GM12878 (cell line): ENCODE measurements around the gene DISP2. TPM values are rescaled to one million over a fixed set of nuclear protein-coding genes. Genes with fewer than 3 reads are reported as not detected.

Experiments
- ATAC-seq: fragments of 200-7000 bp; cut with Tn5 transposase; 3 replicates; pipeline ENCODE4 v1.9.1; 2020; ENCODE audit warnings: mild to moderate bottlenecking, moderate library complexity
- BruUV-seq: library from RNA; stranded (reverse); fragments of 400-500 nt; replicated peaks from 2 replicates; lab custom pipeline; 2021; lab: Mats Ljungman, UMichigan
- CTCF ChIA-PET: fragments of 300-600 bp; sonication (Branson Sonifier 250); formaldehyde crosslinking; extraction: SDS; loops from one replicate; lab custom pipeline; 2021; ENCODE audit warnings: inconsistent platforms; lab: Yijun Ruan, JAX
- POLR2A ChIA-PET: fragments of 350-600 bp; formaldehyde crosslinking; extraction: SDS; loops from one replicate; lab custom pipeline; 2021; ENCODE audit warnings: inconsistent platforms; lab: Charles Lee
- RAD21 ChIA-PET: fragments of 300-600 bp; sonication (Branson Sonifier 250); formaldehyde crosslinking; loops from one replicate; lab custom pipeline; 2023; ENCODE audit warnings: antibody characterized with exemption; ENCODE audit not compliant: unreplicated experiment; lab: Charles Lee
- SMC1A ChIA-PET: fragments of 300-600 bp; sonication (Branson Sonifier 250); formaldehyde crosslinking; loops from one replicate; lab custom pipeline; 2023; ENCODE audit not compliant: unreplicated experiment, uncharacterized antibody; lab: Charles Lee
- DNase-seq: peaks from one replicate; pipeline ENCODE4 v3.0.0-alpha.2; 2011; ENCODE audit warnings: low read depth, low spot score
- FAIRE-seq: peaks from 3 replicates; lab custom pipeline; 2011; peaks lifted over from hg19 to GRCh38; lab: Jason Lieb, UNC
- H2AFZ ChIP-seq: 2 replicates; pipeline ENCODE4 v1.6.0; 2011; ENCODE audit warnings: low read depth, low read length, control low read depth; ENCODE audit not compliant: control insufficient read depth
- H3K27ac ChIP-seq: 2 replicates; pipeline ENCODE4 v1.5.1; 2011; ENCODE audit warnings: control low read depth; ENCODE audit not compliant: control insufficient read depth, insufficient read depth
- H3K27me3 ChIP-seq, 2 experiments: replicated peaks in 1 of 2; 2 replicates each; pipeline versions ENCODE4 v1.6.0 to v1.6.1; 2011; ENCODE audit warnings: low read length in 1 of 2; ENCODE audit not compliant: control insufficient read depth in 2 of 2, insufficient read depth in 2 of 2
- H3K36me3 ChIP-seq, 2 experiments: 2 replicates each; pipeline ENCODE4 v1.5.1; 2011; ENCODE audit warnings: low read length in 1 of 2; ENCODE audit not compliant: control insufficient read depth in 2 of 2, insufficient read depth in 2 of 2
- H3K4me1 ChIP-seq: 2 replicates; pipeline ENCODE4 v1.6.1; 2011; ENCODE audit warnings: mild to moderate bottlenecking, low read length, moderate library complexity, mixed read lengths; ENCODE audit not compliant: control insufficient read depth, insufficient read depth
- H3K4me2 ChIP-seq: 2 replicates; pipeline ENCODE4 v1.6.0; 2011; ENCODE audit warnings: control low read depth; ENCODE audit not compliant: control insufficient read depth, insufficient read depth
- H3K4me3 ChIP-seq: fragments of 200-600 bp; sonication (generic); 2 replicates; pipeline ENCODE4 v1.5.1; 2016
- H3K79me2 ChIP-seq: 2 replicates; pipeline ENCODE4 v1.6.0; 2011; ENCODE audit warnings: low read length; ENCODE audit not compliant: control insufficient read depth, insufficient read depth
- H3K9ac ChIP-seq: 2 replicates; pipeline ENCODE4 v1.8.0; 2011; ENCODE audit warnings: low read length, control low read depth, mixed read lengths; ENCODE audit not compliant: control insufficient read depth, insufficient read depth
- H3K9me3 ChIP-seq: replicated peaks from 3 replicates; pipeline ENCODE4 v1.5.1; 2011; ENCODE audit warnings: mild to moderate bottlenecking, low read length; ENCODE audit not compliant: control insufficient read depth, insufficient read depth
- H4K20me1 ChIP-seq: 2 replicates; pipeline ENCODE4 v1.6.0; 2011; ENCODE audit not compliant: control insufficient read depth, insufficient read depth
- ASH2L ChIP-seq: fragments of 300-600, 200-600 bp; sonication (generic); IDR thresholded peaks from 2 replicates; pipeline ENCODE4 v1.6.1; 2017; ENCODE audit warnings: low read depth, mild to moderate bottlenecking, borderline replicate concordance
- BHLHE40 ChIP-seq, 2 experiments: fragments of 450-650 bp in 1 of 2; IDR thresholded peaks; 2 replicates each; pipeline ENCODE4 v1.6.1; 2011 to 2017; ENCODE audit warnings: low read depth in 2 of 2, borderline replicate concordance in 1 of 2, improper control_type of control experiment in 1 of 2, low read length in 1 of 2, mild to moderate bottlenecking in 1 of 2
- CBFB ChIP-seq: IDR thresholded peaks from 2 replicates; pipeline ENCODE4 v1.6.1; 2016; ENCODE audit warnings: antibody characterized with exemption, low read depth
- ETV6 ChIP-seq, 2 experiments: fragments of 450-650 bp in 1 of 2; IDR thresholded peaks in 1 of 2; conservative IDR thresholded peaks in 1 of 2; 2 replicates each; pipeline ENCODE4 v1.6.1; 2014; ENCODE audit warnings: antibody characterized with exemption in 1 of 2, borderline replicate concordance in 1 of 2, low read depth in 1 of 2, mild to moderate bottlenecking in 1 of 2, moderate library complexity in 1 of 2
- MEF2B ChIP-seq: fragments of 450-650 bp; IDR thresholded peaks from 2 replicates; pipeline ENCODE4 v1.6.1; 2018; ENCODE audit warnings: mild to moderate bottlenecking, moderate library complexity; ENCODE audit not compliant: partially characterized antibody, poor library complexity, severe bottlenecking
- NR2C2 ChIP-seq: IDR thresholded peaks from 2 replicates; pipeline ENCODE4 v1.6.1; 2011; ENCODE audit warnings: borderline replicate concordance, low read depth; ENCODE audit not compliant: control insufficient read depth, insufficient read length
- SIX5 ChIP-seq: IDR thresholded peaks from 2 replicates; pipeline ENCODE4 v1.6.1; 2011; ENCODE audit warnings: mild to moderate bottlenecking, low read depth, low read length, moderate library complexity; ENCODE audit not compliant: severe bottlenecking
- YBX1 ChIP-seq: fragments of 450-650 bp; IDR thresholded peaks from 2 replicates; pipeline ENCODE4 v1.6.1; 2016; ENCODE audit warnings: antibody characterized with exemption
- WGBS: methylation state at CpG from one replicate; pipeline ENCODE4 v1.1.6; 2016; ENCODE audit warnings: low lambda C conversion rate; ENCODE audit not compliant: insufficient replicate concordance, insufficient coverage; ENCODE audit errors: missing lambda C conversion rate; 5-methylcytosine and 5-hydroxymethylcytosine counted together
- in situ Hi-C: fragments of 300-500 bp; cut with MboI; formaldehyde crosslinking; loops from 9 replicates; pipeline ENCODE4 v1.14.3; 2018; ENCODE audit warnings: mixed read lengths
- intact Hi-C: fragments of 100-400 bp; cut with micrococcal nuclease; formaldehyde crosslinking; loops from one replicate; pipeline ENCODE4 v1.14.2; 2022; ENCODE audit not compliant: unreplicated experiment
- polyA plus RNA-seq, 11 experiments: library from polyadenylated mRNA; depleted of rRNA in 4 of 11; unstranded in 6 of 11; stranded (reverse) in 5 of 11; fragments of >200 nt; fragmentation: Nextera tagmentation in 4 of 11; fragmentation: Illumina TruSeq in 1 of 11; extraction: Ambion mirVana in 4 of 11; extraction: Trizol in 1 of 11; gene quantifications; 1 replicate in 1 of 11; 2 replicates in 10 of 11; pipeline versions ENCODE4 v1.2.1 to v1.2.3, GENCODE V29; 2011 to 2016; ENCODE audit warnings: inconsistent platforms in 2 of 11, missing spikeins in 2 of 11, low read depth in 1 of 11
- total RNA-seq, 4 experiments: library from RNA; depleted of rRNA in 3 of 4; stranded (reverse); fragments of >200 nt in 3 of 4; fragmentation: Illumina TruSeq in 1 of 4; extraction: Trizol in 1 of 4; gene quantifications; 2 replicates each; pipeline versions ENCODE4 v1.2.1 to v1.2.3, GENCODE V29; 2013 to 2021
- TF ChIP-seq, protein P1 (sequence below): fragments of 450-650 bp; IDR thresholded peaks from 2 replicates; pipeline ENCODE4 v1.6.1; 2018; ENCODE audit warnings: mild to moderate bottlenecking, low read depth, moderate library complexity; ENCODE audit not compliant: partially characterized antibody
- TF ChIP-seq, protein P2 (sequence below): fragments of 450-650 bp; IDR thresholded peaks from 2 replicates; pipeline ENCODE4 v1.6.1; 2014; ENCODE audit warnings: mild to moderate bottlenecking
- TF ChIP-seq, protein P3 (sequence below): IDR thresholded peaks from 2 replicates; pipeline ENCODE4 v1.6.1; 2012; ENCODE audit warnings: low read length, inconsistent platforms
- TF ChIP-seq, protein P4 (sequence below): fragments of 450-650 bp; formaldehyde crosslinking; IDR thresholded peaks from 2 replicates; pipeline ENCODE4 v1.4.0; 2020; ENCODE audit warnings: mild to moderate bottlenecking, moderate library complexity

DISP2 gene
- total and polyA plus RNA-seq, 10 of the 15 experiments (the other 5 are each of a cell fraction or from before 2014, with no cell fraction given) = under 0.01 to 0.20 (median 0.12) TPM; not detected in 7

DNA sequence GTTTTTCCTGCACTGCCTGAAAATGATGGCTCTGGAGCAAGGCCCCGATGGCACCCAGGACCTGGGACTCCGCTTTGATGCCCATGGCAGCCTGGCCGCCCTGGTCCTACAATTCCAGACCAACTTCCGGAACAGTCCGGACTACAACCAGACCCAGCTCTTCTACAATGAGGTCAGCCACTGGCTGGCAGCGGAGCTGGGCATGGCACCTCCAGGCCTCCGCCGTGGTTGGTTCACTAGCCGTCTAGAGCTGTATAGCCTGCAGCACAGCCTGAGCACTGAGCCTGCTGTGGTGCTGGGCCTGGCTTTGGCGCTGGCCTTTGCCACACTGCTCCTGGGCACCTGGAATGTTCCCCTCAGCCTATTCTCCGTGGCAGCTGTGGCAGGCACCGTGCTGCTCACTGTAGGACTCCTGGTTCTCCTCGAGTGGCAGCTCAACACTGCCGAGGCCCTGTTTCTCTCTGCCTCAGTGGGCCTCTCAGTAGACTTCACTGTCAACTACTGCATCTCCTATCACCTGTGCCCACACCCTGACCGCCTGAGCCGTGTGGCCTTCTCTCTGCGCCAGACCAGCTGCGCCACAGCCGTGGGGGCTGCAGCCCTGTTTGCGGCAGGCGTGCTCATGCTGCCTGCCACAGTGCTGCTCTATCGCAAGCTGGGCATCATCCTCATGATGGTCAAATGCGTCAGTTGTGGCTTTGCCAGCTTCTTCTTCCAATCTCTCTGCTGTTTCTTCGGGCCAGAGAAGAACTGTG lies 10.9 kb downstream of the DISP2 start:
- FAIRE-seq (no peak), ATAC-seq (no peak), DNase-seq (no peak)
- in situ Hi-C loops (no loop called here), intact Hi-C loops (loop anchor here (1.0 kb wide), 1 partner anchor 53 kb away; no protein-coding TSS in a partner anchor)
- no peak overlapping the region for H3K27ac ChIP-seq
- peaks cover 8% of the 10 kb centered on the region for H3K4me1 ChIP-seq
- 79% methylated on average over 22 of the region's 24 CpGs for WGBS
- RAD21 ChIA-PET = interaction anchor here (0.8 to 1.4 kb wide), 3 partner anchors 9 to 54 kb away, joined by 3 read pairs; no protein-coding TSS in a partner anchor
- no TSS peak for BruUV-seq
- POLR2A ChIA-PET = interaction anchor here (0.5 kb wide), 1 partner anchor 19 kb away, joined by 3 read pairs; no protein-coding TSS in a partner anchor
- H3K9me3 ChIP-seq = no peaks in the 10 kb centered on the region
- H3K9ac ChIP-seq = no peak overlapping the region
- SMC1A ChIA-PET = interaction anchor here (1.2 to 2.4 kb wide), 3 partner anchors 23 to 53 kb away, joined by 3 to 8 read pairs (median 4); no protein-coding TSS in a partner anchor
- H2AFZ ChIP-seq = no peak overlapping the region
- peaks cover 3 to 5% of the 10 kb centered on the region in 2 experiments for H3K27me3 ChIP-seq
- H3K4me2 ChIP-seq = no peak overlapping the region
- no peaks in the 10 kb centered on the region for H3K36me3 ChIP-seq
- H3K79me2 ChIP-seq = no peaks in the 10 kb centered on the region
- CTCF ChIA-PET = interaction anchor here (1.2 to 7.5 kb wide), 10 partner anchors 15 to 54 kb away, joined by 3 to 58 read pairs (median 5); partner anchors contain the start of gene IVD
- H3K4me3 ChIP-seq = no peak overlapping the region
- H4K20me1 ChIP-seq = no peaks in the 10 kb centered on the region
- TF ChIP-seq, protein P1, sequence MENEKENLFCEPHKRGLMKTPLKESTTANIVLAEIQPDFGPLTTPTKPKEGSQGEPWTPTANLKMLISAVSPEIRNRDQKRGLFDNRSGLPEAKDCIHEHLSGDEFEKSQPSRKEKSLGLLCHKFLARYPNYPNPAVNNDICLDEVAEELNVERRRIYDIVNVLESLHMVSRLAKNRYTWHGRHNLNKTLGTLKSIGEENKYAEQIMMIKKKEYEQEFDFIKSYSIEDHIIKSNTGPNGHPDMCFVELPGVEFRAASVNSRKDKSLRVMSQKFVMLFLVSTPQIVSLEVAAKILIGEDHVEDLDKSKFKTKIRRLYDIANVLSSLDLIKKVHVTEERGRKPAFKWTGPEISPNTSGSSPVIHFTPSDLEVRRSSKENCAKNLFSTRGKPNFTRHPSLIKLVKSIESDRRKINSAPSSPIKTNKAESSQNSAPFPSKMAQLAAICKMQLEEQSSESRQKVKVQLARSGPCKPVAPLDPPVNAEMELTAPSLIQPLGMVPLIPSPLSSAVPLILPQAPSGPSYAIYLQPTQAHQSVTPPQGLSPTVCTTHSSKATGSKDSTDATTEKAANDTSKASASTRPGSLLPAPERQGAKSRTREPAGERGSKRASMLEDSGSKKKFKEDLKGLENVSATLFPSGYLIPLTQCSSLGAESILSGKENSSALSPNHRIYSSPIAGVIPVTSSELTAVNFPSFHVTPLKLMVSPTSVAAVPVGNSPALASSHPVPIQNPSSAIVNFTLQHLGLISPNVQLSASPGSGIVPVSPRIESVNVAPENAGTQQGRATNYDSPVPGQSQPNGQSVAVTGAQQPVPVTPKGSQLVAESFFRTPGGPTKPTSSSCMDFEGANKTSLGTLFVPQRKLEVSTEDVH = no peak
- no peak for TF ChIP-seq SIX5
- TF ChIP-seq NR2C2 = no peak
- TF ChIP-seq CBFB = no peak
- TF ChIP-seq, protein P2, sequence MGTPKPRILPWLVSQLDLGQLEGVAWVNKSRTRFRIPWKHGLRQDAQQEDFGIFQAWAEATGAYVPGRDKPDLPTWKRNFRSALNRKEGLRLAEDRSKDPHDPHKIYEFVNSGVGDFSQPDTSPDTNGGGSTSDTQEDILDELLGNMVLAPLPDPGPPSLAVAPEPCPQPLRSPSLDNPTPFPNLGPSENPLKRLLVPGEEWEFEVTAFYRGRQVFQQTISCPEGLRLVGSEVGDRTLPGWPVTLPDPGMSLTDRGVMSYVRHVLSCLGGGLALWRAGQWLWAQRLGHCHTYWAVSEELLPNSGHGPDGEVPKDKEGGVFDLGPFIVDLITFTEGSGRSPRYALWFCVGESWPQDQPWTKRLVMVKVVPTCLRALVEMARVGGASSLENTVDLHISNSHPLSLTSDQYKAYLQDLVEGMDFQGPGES = no peak
- TF ChIP-seq, protein P3, sequence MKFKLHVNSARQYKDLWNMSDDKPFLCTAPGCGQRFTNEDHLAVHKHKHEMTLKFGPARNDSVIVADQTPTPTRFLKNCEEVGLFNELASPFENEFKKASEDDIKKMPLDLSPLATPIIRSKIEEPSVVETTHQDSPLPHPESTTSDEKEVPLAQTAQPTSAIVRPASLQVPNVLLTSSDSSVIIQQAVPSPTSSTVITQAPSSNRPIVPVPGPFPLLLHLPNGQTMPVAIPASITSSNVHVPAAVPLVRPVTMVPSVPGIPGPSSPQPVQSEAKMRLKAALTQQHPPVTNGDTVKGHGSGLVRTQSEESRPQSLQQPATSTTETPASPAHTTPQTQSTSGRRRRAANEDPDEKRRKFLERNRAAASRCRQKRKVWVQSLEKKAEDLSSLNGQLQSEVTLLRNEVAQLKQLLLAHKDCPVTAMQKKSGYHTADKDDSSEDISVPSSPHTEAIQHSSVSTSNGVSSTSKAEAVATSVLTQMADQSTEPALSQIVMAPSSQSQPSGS = no peak
- TF ChIP-seq, protein P4, sequence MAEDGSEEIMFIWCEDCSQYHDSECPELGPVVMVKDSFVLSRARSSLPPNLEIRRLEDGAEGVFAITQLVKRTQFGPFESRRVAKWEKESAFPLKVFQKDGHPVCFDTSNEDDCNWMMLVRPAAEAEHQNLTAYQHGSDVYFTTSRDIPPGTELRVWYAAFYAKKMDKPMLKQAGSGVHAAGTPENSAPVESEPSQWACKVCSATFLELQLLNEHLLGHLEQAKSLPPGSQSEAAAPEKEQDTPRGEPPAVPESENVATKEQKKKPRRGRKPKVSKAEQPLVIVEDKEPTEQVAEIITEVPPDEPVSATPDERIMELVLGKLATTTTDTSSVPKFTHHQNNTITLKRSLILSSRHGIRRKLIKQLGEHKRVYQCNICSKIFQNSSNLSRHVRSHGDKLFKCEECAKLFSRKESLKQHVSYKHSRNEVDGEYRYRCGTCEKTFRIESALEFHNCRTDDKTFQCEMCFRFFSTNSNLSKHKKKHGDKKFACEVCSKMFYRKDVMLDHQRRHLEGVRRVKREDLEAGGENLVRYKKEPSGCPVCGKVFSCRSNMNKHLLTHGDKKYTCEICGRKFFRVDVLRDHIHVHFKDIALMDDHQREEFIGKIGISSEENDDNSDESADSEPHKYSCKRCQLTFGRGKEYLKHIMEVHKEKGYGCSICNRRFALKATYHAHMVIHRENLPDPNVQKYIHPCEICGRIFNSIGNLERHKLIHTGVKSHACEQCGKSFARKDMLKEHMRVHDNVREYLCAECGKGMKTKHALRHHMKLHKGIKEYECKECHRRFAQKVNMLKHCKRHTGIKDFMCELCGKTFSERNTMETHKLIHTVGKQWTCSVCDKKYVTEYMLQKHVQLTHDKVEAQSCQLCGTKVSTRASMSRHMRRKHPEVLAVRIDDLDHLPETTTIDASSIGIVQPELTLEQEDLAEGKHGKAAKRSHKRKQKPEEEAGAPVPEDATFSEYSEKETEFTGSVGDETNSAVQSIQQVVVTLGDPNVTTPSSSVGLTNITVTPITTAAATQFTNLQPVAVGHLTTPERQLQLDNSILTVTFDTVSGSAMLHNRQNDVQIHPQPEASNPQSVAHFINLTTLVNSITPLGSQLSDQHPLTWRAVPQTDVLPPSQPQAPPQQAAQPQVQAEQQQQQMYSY (CRISPR knock-in tag) = no peak
- TF ChIP-seq BHLHE40 (IDR thresholded peaks at IDR 0.05; ENCODE audit: borderline replicate concordance in 1 of 2, low read depth in 2 of 2, low read length in 1 of 2) = no peak
- no peak for TF ChIP-seq ASH2L
- TF ChIP-seq YBX1 = no peak
- no peak for TF ChIP-seq ETV6 (conservative IDR thresholded peaks at IDR 0.05 in 1 of 2, IDR thresholded peaks at IDR 0.05 in 1 of 2; ENCODE audit: borderline replicate concordance in 1 of 2, low read depth in 1 of 2)
- no peak for TF ChIP-seq MEF2B
